GM23338 (cell line): ENCODE measurements around the gene CDCA4. TPM values are rescaled to one million over a fixed set of nuclear protein-coding genes. Genes with fewer than 3 reads are reported as not detected.
"Not testable (repeated sequence)": the region's sequence is repeated elsewhere in the genome, so short reads cannot be mapped to it uniquely, and the experiment has no call there.

ENCODE experiments used
- ATAC-seq: fragments of 200-7000 bp; cut with Tn5 transposase; 3 replicates; pipeline ENCODE4 v1.9.1; 2020
- DNase-seq: peaks from one replicate; pipeline ENCODE4 v3.0.0-alpha.2; 2015; ENCODE audit warnings: low spot score
- H2AFZ ChIP-seq: fragments of 200-600 bp; sonication (generic); 2 replicates; pipeline ENCODE4 v1.8.0; 2016; ENCODE audit warnings: antibody characterized with exemption, mild to moderate bottlenecking, moderate library complexity
- H3F3A ChIP-seq: fragments of 200-600 bp; sonication (generic); replicated peaks from 2 replicates; pipeline ENCODE4 v1.8.0; 2017; ENCODE audit warnings: antibody characterized with exemption, mixed run types, low read depth
- H3K27ac ChIP-seq: fragments of 200-600 bp; sonication (generic); 2 replicates; pipeline ENCODE4 v1.6.1; 2016; ENCODE audit warnings: low read depth
- H3K27me3 ChIP-seq: fragments of 200-600 bp; sonication (generic); 2 replicates; pipeline ENCODE4 v1.8.0; 2016; ENCODE audit warnings: mild to moderate bottlenecking, mixed run types, moderate library complexity; ENCODE audit not compliant: insufficient read depth
- H3K36me3 ChIP-seq: fragments of 200-600 bp; sonication (generic); 2 replicates; pipeline ENCODE4 v1.8.0; 2016; ENCODE audit warnings: mild to moderate bottlenecking; ENCODE audit not compliant: insufficient read depth
- H3K4me1 ChIP-seq: fragments of 200-600 bp; sonication (generic); 2 replicates; pipeline ENCODE4 v1.8.0; 2016; ENCODE audit warnings: mild to moderate bottlenecking, moderate library complexity; ENCODE audit not compliant: insufficient read depth
- H3K4me2 ChIP-seq: fragments of 200-600 bp; sonication (generic); 2 replicates; pipeline ENCODE4 v1.7.1; 2017; ENCODE audit warnings: mixed run types
- H3K4me3 ChIP-seq: fragments of 200-600 bp; sonication (generic); 2 replicates; pipeline ENCODE4 v1.6.1; 2016; ENCODE audit warnings: mixed run types
- H3K79me2 ChIP-seq: fragments of 200-600 bp; sonication (generic); replicated peaks from 2 replicates; pipeline ENCODE4 v1.8.0; 2017; ENCODE audit warnings: mild to moderate bottlenecking; ENCODE audit not compliant: insufficient read depth
- H3K9me2 ChIP-seq: fragments of 200-600 bp; sonication (generic); 2 replicates; pipeline ENCODE4 v1.8.0; 2017; ENCODE audit not compliant: insufficient read depth
- H4K20me1 ChIP-seq: fragments of 200-600 bp; sonication (generic); replicated peaks from 2 replicates; pipeline ENCODE4 v1.8.0; 2017; ENCODE audit warnings: mild to moderate bottlenecking; ENCODE audit not compliant: insufficient read depth
- H3K27ac Mint-ChIP-seq: 2 replicates; pipeline ENCODE4 v1.8.0; 2020; ENCODE audit warnings: inconsistent platforms, mild to moderate bottlenecking, moderate library complexity, mixed read lengths
- H3K27me3 Mint-ChIP-seq: 3 replicates; pipeline ENCODE4 v1.8.0; 2022; ENCODE audit warnings: low read depth, mild to moderate bottlenecking, moderate library complexity, mixed read lengths, inconsistent platforms; ENCODE audit not compliant: insufficient read depth, poor library complexity
- H3K36me3 Mint-ChIP-seq: 3 replicates; pipeline ENCODE4 v1.8.0; 2021; ENCODE audit warnings: low read depth, mild to moderate bottlenecking, inconsistent platforms, moderate library complexity, mixed read lengths
- H3K4me1 Mint-ChIP-seq: 3 replicates; pipeline ENCODE4 v1.8.0; 2020; ENCODE audit warnings: mild to moderate bottlenecking, inconsistent platforms, mixed read lengths
- H3K4me3 Mint-ChIP-seq: 3 replicates; pipeline ENCODE4 v1.8.0; 2021; ENCODE audit warnings: moderate library complexity, mild to moderate bottlenecking, inconsistent platforms, mixed read lengths
- H3K9me3 Mint-ChIP-seq: 3 replicates; pipeline ENCODE4 v1.8.0; 2020; ENCODE audit warnings: moderate library complexity, mild to moderate bottlenecking, inconsistent platforms, mixed read lengths
- CREB1 ChIP-seq: fragments of 250-450 bp; sonication (Bioruptor Pico); IDR thresholded peaks from 2 replicates; pipeline ENCODE4 v1.5.0; 2020; ENCODE audit warnings: low read depth, mild to moderate bottlenecking, moderate library complexity
- ETS1 ChIP-seq: IDR thresholded peaks from 2 replicates; pipeline ENCODE4 v1.6.1; 2016; ENCODE audit warnings: antibody characterized with exemption
- EZH2phosphoT487 ChIP-seq: fragments of 200-600 bp; sonication (generic); IDR thresholded peaks from one replicate; pipeline ENCODE4 v1.8.1; 2018; ENCODE audit warnings: antibody characterized with exemption; ENCODE audit not compliant: unreplicated experiment
- JUNB ChIP-seq: IDR thresholded peaks from one replicate; pipeline ENCODE4 v1.6.1; 2016; ENCODE audit warnings: antibody characterized with exemption; ENCODE audit not compliant: unreplicated experiment
- NANOG ChIP-seq: IDR thresholded peaks from 2 replicates; pipeline ENCODE4 v1.6.1; 2016; ENCODE audit warnings: antibody characterized with exemption, borderline replicate concordance
- POLR2AphosphoS5 ChIP-seq: IDR thresholded peaks from 2 replicates; pipeline ENCODE4 v1.6.1; 2016; ENCODE audit warnings: antibody characterized with exemption, low read depth
- STAT1 ChIP-seq: IDR thresholded peaks from one replicate; pipeline ENCODE4 v1.6.1; 2016; ENCODE audit warnings: antibody characterized with exemption; ENCODE audit not compliant: unreplicated experiment
- ZNF114 ChIP-seq: fragments of 250-450 bp; sonication (Bioruptor Pico); IDR thresholded peaks from 2 replicates; pipeline ENCODE4 v1.5.0; 2020; ENCODE audit warnings: mild to moderate bottlenecking, moderate library complexity
- ZNF462 ChIP-seq: fragments of 250-450 bp; sonication (Bioruptor Pico); IDR thresholded peaks from 2 replicates; pipeline ENCODE4 v1.5.0; 2020; ENCODE audit warnings: mild to moderate bottlenecking, moderate library complexity
- polyA plus RNA-seq: library from polyadenylated mRNA; unstranded; fragments of >200 nt; fragmentation: Nextera tagmentation; extraction: Ambion mirVana; gene quantifications from 2 replicates; pipeline ENCODE4 v1.2.1, GENCODE V29; 2016
- total RNA-seq: library from RNA; depleted of rRNA; stranded (reverse); fragments of >200 nt; shearing (Covaris generic); gene quantifications from 2 replicates; pipeline ENCODE4 v1.2.3, GENCODE V29; 2014
- TF ChIP-seq, protein P1 (sequence below): IDR thresholded peaks from one replicate; pipeline ENCODE4 v1.6.1; 2018; ENCODE audit warnings: antibody characterized with exemption; ENCODE audit not compliant: unreplicated experiment

Gene CDCA4
- total and polyA plus RNA-seq, 2 experiments from 2014 or later = 32.6 to 70.7 TPM

DNA sequence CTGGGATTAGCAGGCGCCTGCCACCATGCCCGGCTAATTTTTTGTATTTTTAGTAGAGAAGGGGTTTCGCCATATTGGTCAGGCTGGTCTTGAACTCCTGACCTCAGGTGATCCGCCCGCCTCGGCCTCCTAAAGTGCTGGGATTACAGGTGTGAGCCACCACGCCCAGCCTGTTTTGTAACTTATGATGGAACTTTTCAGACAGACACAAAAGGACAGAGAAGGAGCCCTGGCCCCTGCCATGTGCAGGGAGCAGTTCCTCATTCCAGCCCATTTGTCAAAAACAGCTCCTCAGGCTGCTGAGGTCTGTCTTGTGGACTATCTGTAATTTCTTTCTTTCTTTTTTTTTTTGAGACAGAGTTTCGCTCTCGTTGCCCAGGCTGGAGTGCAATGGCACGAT is 42.6 kb upstream of the CDCA4 start:
- not testable (repeated sequence) for H3K4me2 ChIP-seq, H3K4me1 ChIP-seq, H3K36me3 ChIP-seq, H3K27me3 ChIP-seq, H3F3A ChIP-seq, H3K4me3 Mint-ChIP-seq, H4K20me1 ChIP-seq, H2AFZ ChIP-seq, H3K9me2 ChIP-seq, H3K9me3 Mint-ChIP-seq, H3K27ac Mint-ChIP-seq, ATAC-seq, H3K4me3 ChIP-seq, H3K79me2 ChIP-seq, DNase-seq, H3K36me3 Mint-ChIP-seq, H3K27ac ChIP-seq
- Mint-ChIP-seq H3K27me3 (peaks cover 17% of the 10 kb centered on the region), H3K4me1 (peaks cover 12% of the 10 kb centered on the region; the same call in 2 of the 3 replicates)

- H3K27me3 Mint-ChIP-seq = peaks cover 18% of the 10 kb centered on the region
- no peaks in the 10 kb centered on the region for H3K9me2 ChIP-seq
- DNase-seq (no peak), ATAC-seq (no peak)
- TF ChIP-seq ZNF114 (CRISPR knock-in tag) (no peak), CREB1 (no peak), JUNB (no peak), ETS1 (no peak), POLR2AphosphoS5 (no peak), NANOG (no peak), STAT1 (no peak), EZH2phosphoT487 (no peak), ZNF462 (CRISPR knock-in tag) (no peak)
- TF ChIP-seq, protein P1, sequence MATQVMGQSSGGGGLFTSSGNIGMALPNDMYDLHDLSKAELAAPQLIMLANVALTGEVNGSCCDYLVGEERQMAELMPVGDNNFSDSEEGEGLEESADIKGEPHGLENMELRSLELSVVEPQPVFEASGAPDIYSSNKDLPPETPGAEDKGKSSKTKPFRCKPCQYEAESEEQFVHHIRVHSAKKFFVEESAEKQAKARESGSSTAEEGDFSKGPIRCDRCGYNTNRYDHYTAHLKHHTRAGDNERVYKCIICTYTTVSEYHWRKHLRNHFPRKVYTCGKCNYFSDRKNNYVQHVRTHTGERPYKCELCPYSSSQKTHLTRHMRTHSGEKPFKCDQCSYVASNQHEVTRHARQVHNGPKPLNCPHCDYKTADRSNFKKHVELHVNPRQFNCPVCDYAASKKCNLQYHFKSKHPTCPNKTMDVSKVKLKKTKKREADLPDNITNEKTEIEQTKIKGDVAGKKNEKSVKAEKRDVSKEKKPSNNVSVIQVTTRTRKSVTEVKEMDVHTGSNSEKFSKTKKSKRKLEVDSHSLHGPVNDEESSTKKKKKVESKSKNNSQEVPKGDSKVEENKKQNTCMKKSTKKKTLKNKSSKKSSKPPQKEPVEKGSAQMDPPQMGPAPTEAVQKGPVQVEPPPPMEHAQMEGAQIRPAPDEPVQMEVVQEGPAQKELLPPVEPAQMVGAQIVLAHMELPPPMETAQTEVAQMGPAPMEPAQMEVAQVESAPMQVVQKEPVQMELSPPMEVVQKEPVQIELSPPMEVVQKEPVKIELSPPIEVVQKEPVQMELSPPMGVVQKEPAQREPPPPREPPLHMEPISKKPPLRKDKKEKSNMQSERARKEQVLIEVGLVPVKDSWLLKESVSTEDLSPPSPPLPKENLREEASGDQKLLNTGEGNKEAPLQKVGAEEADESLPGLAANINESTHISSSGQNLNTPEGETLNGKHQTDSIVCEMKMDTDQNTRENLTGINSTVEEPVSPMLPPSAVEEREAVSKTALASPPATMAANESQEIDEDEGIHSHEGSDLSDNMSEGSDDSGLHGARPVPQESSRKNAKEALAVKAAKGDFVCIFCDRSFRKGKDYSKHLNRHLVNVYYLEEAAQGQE = no peak
- no peaks in the 10 kb centered on the region; the same call in 2 of the 3 replicates for H3K36me3 Mint-ChIP-seq
- H3K4me1 ChIP-seq = no peaks in the 10 kb centered on the region
- H4K20me1 ChIP-seq = no peaks in the 10 kb centered on the region
- no peak overlapping the region for H3K27ac ChIP-seq
- H3K27ac Mint-ChIP-seq = no peak overlapping the region
- no peaks in the 10 kb centered on the region for H3K27me3 ChIP-seq
- no peak overlapping the region for H3K4me2 ChIP-seq
- no peaks in the 10 kb centered on the region for H3K9me3 Mint-ChIP-seq
- no peaks in the 10 kb centered on the region for H3K36me3 ChIP-seq
- no peak overlapping the region for H2AFZ ChIP-seq
- no peaks in the 10 kb centered on the region for H3F3A ChIP-seq
- H3K4me3 ChIP-seq = no peak overlapping the region
- peaks cover 12% of the 10 kb centered on the region; the same call in 2 of the 3 replicates for H3K4me1 Mint-ChIP-seq
- H3K4me3 Mint-ChIP-seq = no peak overlapping the region
- no peaks in the 10 kb centered on the region for H3K79me2 ChIP-seq
Observed at GRCh38 chr14:105063056-105063455, 42.2 kb upstream of the CDCA4 start.
